HL-60 (cell line): ENCODE measurements around the gene CUL1.

Source experiments
- DNase-seq, 2 experiments: peaks; one replicate each; pipeline ENCODE4 v3.0.0-alpha.2; 2010 to 2020; ENCODE audit warnings: low read depth in 1 of 2, low spot score in 1 of 2
- H3K27ac ChIP-seq: fragments of 250-450 bp; sonication (Bioruptor Pico); replicated peaks from 2 replicates; pipeline ENCODE4 v1.5.1; 2020; ENCODE audit warnings: mild to moderate bottlenecking, moderate library complexity
- H3K27me3 ChIP-seq: fragments of 250-450 bp; sonication (Bioruptor Pico); 2 replicates; pipeline ENCODE4 v1.5.1; 2021; ENCODE audit warnings: mild to moderate bottlenecking, moderate library complexity; ENCODE audit not compliant: insufficient read depth, poor library complexity, severe bottlenecking
- H3K4me3 ChIP-seq: replicated peaks from 2 replicates; pipeline ENCODE4 v1.5.1; 2011; ENCODE audit warnings: mild to moderate bottlenecking, control low read depth, low read length; ENCODE audit not compliant: insufficient read depth
- GABPA ChIP-seq: IDR thresholded peaks from 2 replicates; pipeline ENCODE4 v1.6.1; 2012; ENCODE audit warnings: low read depth
- POLR2AphosphoS5 ChIP-seq: IDR thresholded peaks from 2 replicates; pipeline ENCODE4 v1.6.1; 2012; ENCODE audit warnings: low read depth
- SPI1 ChIP-seq: IDR thresholded peaks from 2 replicates; pipeline ENCODE4 v1.6.1; 2012; ENCODE audit warnings: low read depth, mild to moderate bottlenecking, borderline replicate concordance
- TF ChIP-seq, protein P1 (sequence below): IDR thresholded peaks from one replicate; pipeline ENCODE4 v1.5.1; 2011; ENCODE audit warnings: low read length, control low read depth, inconsistent platforms; ENCODE audit not compliant: insufficient read depth
- TF ChIP-seq, protein P2 (sequence below): IDR thresholded peaks from 2 replicates; pipeline ENCODE4 v1.6.1; 2012; ENCODE audit warnings: low read depth; ENCODE audit not compliant: insufficient replicate concordance

CUL1 gene

DNA sequence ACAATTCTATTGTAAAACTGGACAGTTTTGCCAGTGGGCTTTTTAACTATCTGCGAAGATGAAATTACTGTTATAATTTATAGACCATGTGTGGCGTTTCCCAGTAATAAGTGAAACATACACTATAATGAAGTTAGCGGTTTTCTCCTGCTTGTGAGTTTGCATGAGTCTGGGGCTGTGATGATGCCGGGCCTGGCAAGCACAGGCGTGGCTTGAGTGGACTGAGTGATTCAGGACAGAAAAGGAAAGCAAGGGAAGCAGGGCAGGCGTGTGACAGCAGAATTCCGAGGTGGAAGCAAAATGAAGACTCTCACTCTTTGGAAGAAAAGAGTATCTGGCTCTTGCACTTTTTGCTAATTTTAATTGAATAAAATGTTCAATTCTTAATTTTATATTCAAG, 90.5 kb downstream of the CUL1 start:
- TF ChIP-seq GABPA = no peak
- TF ChIP-seq, protein P1, sequence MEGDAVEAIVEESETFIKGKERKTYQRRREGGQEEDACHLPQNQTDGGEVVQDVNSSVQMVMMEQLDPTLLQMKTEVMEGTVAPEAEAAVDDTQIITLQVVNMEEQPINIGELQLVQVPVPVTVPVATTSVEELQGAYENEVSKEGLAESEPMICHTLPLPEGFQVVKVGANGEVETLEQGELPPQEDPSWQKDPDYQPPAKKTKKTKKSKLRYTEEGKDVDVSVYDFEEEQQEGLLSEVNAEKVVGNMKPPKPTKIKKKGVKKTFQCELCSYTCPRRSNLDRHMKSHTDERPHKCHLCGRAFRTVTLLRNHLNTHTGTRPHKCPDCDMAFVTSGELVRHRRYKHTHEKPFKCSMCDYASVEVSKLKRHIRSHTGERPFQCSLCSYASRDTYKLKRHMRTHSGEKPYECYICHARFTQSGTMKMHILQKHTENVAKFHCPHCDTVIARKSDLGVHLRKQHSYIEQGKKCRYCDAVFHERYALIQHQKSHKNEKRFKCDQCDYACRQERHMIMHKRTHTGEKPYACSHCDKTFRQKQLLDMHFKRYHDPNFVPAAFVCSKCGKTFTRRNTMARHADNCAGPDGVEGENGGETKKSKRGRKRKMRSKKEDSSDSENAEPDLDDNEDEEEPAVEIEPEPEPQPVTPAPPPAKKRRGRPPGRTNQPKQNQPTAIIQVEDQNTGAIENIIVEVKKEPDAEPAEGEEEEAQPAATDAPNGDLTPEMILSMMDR = no peak
- no peak for TF ChIP-seq SPI1
- no peak for TF ChIP-seq POLR2AphosphoS5
- TF ChIP-seq, protein P2, sequence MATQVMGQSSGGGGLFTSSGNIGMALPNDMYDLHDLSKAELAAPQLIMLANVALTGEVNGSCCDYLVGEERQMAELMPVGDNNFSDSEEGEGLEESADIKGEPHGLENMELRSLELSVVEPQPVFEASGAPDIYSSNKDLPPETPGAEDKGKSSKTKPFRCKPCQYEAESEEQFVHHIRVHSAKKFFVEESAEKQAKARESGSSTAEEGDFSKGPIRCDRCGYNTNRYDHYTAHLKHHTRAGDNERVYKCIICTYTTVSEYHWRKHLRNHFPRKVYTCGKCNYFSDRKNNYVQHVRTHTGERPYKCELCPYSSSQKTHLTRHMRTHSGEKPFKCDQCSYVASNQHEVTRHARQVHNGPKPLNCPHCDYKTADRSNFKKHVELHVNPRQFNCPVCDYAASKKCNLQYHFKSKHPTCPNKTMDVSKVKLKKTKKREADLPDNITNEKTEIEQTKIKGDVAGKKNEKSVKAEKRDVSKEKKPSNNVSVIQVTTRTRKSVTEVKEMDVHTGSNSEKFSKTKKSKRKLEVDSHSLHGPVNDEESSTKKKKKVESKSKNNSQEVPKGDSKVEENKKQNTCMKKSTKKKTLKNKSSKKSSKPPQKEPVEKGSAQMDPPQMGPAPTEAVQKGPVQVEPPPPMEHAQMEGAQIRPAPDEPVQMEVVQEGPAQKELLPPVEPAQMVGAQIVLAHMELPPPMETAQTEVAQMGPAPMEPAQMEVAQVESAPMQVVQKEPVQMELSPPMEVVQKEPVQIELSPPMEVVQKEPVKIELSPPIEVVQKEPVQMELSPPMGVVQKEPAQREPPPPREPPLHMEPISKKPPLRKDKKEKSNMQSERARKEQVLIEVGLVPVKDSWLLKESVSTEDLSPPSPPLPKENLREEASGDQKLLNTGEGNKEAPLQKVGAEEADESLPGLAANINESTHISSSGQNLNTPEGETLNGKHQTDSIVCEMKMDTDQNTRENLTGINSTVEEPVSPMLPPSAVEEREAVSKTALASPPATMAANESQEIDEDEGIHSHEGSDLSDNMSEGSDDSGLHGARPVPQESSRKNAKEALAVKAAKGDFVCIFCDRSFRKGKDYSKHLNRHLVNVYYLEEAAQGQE = no peak
- Histone ChIP-seq H3K27ac (no peak overlapping the region), H3K4me3 (no peak overlapping the region), H3K27me3 (no peaks in the 10 kb centered on the region)
- no peak for DNase-seq

DNA sequence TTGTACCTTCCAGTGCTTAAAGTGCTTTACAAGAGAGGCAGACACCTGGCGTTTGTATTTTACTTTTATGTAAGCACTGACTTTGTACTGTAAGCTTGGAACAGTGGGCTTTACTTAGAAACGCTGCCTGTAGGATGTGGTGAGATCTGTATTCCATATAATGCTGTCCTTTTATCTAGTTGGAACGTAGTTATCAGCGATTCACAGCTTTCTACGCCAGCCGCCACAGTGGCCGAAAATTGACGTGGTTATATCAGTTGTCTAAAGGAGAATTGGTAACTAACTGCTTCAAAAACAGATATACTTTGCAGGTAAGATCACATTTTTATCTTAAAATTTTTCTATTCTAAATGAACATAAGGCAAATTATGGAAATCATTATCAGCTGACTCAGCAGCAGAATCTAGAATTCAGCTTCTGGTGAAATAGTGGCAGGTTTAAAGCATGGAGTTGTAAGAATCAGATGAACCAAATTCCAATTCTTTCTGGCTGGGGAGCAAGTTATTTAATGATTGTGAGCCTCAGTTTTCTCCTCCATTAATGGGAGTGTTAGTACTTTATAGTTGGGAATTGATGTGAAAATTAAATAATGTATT, 91.5 kb downstream of the CUL1 start:
- TF ChIP-seq, protein P1 = no peak
- TF ChIP-seq, protein P2 = no peak
- TF ChIP-seq SPI1 (no peak), GABPA (no peak), POLR2AphosphoS5 (no peak)
- Histone ChIP-seq H3K27me3 (no peaks in the 10 kb centered on the region), H3K4me3 (no peak overlapping the region), H3K27ac (no peak overlapping the region)
- no peak for DNase-seq

DNA sequence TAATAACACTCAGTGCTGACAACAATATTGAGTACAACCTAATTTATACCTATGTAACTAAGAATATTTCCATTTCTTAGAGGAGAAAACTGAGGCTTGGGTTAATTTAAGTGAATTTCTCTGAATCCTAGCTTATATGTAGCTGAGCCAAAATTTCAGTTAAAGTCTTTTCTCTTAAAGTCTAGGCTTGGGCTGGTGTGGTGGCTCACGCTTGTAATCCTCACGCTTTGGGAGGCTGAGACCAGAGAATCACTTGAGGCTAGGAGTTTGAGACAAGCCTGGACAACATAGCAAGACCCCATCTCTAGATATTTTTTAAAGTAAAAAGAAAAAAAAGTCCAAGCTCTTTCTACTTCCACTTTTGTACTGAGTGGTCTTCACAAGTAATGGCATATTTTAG, 92.1 kb downstream of the CUL1 start:
- no peak for DNase-seq
- TF ChIP-seq, protein P1 = no peak
- TF ChIP-seq GABPA (no peak), POLR2AphosphoS5 (no peak), SPI1 (no peak)
- TF ChIP-seq, protein P2 = no peak
- Histone ChIP-seq H3K27ac (no peak overlapping the region), H3K27me3 (no peaks in the 10 kb centered on the region), H3K4me3 (no peak overlapping the region)
